HEK293 (cell line): ENCODE measurements around the gene ASCL2.

Experiments
- CTCF ChIA-PET: fragments of 350-600 bp; formaldehyde crosslinking; extraction: SDS; loops from one replicate; lab custom pipeline; 2021; ENCODE audit warnings: antibody characterized with exemption; lab: Yijun Ruan, JAX
- POLR2A ChIA-PET: fragments of 300-600 bp; formaldehyde crosslinking; extraction: SDS; loops from one replicate; lab custom pipeline; 2020; ENCODE audit warnings: antibody characterized with exemption, inconsistent platforms; lab: Yijun Ruan, JAX
- H3K27ac ChIP-seq: fragments of 200-500 bp; sonication (Bioruptor generic); 2 replicates; pipeline ENCODE4 v1.5.1; 2014; ENCODE audit warnings: low read depth, low read length, control low read depth, inconsistent platforms; ENCODE audit errors: extremely low read depth
- H3K36me3 ChIP-seq, 2 experiments: fragments of 200-500 bp in 1 of 2; sonication (Bioruptor generic) in 1 of 2; 1 replicate in 1 of 2; 2 replicates in 1 of 2; pipeline ENCODE4 v1.5.1; 2014 to 2017; ENCODE audit warnings: inconsistent platforms in 2 of 2, low read length in 2 of 2; ENCODE audit not compliant: control insufficient read depth in 2 of 2, insufficient read depth in 1 of 2
- H3K4me1 ChIP-seq: fragments of 200-500 bp; sonication (Bioruptor generic); 2 replicates; pipeline ENCODE4 v1.5.1; 2014; ENCODE audit warnings: mild to moderate bottlenecking, low read length, inconsistent platforms; ENCODE audit not compliant: control insufficient read depth, insufficient read depth
- H3K4me3 ChIP-seq: 2 replicates; pipeline ENCODE4 v1.5.1; 2011; ENCODE audit warnings: low read depth, mild to moderate bottlenecking, control low read depth, low read length, moderate library complexity
- H3K9me3 ChIP-seq: fragments of 200-500 bp; sonication (Bioruptor generic); 2 replicates; pipeline ENCODE4 v1.5.1; 2014; ENCODE audit warnings: low read depth, low read length, inconsistent platforms; ENCODE audit not compliant: control insufficient read depth, insufficient read depth
- SETDB1 ChIP-seq: IDR thresholded peaks from one replicate; pipeline ENCODE4 v1.6.1; 2017; ENCODE audit warnings: mild to moderate bottlenecking, low read length, moderate library complexity, mixed read lengths; ENCODE audit not compliant: insufficient read length
- SP3 ChIP-seq: fragments of 450-650 bp; formaldehyde crosslinking; IDR thresholded peaks from 2 replicates; pipeline ENCODE4 v1.5.1; 2016; ENCODE audit warnings: missing biosample characterization, missing genetic modification characterization
- ZNF239 ChIP-seq: fragments of 450-650 bp; formaldehyde crosslinking; IDR thresholded peaks from 2 replicates; pipeline ENCODE4 v1.5.1; 2016; ENCODE audit warnings: missing biosample characterization, missing genetic modification characterization
- ZNF433 ChIP-seq: fragments of 450-650 bp; formaldehyde crosslinking; IDR thresholded peaks from 2 replicates; pipeline ENCODE4 v1.5.1; 2016; ENCODE audit warnings: missing biosample characterization, missing genetic modification characterization, low read depth
- ZNF521 ChIP-seq: fragments of 450-650 bp; formaldehyde crosslinking; IDR thresholded peaks from 2 replicates; pipeline ENCODE4 v1.5.1; 2017; ENCODE audit warnings: missing biosample characterization, mild to moderate bottlenecking, missing genetic modification characterization
- ZNF558 ChIP-seq: fragments of 450-650 bp; formaldehyde crosslinking; IDR thresholded peaks from 2 replicates; pipeline ENCODE4 v1.5.1; 2016; ENCODE audit warnings: missing biosample characterization, missing genetic modification characterization
- ZNF670 ChIP-seq: fragments of 450-650 bp; formaldehyde crosslinking; IDR thresholded peaks from 2 replicates; pipeline ENCODE4 v1.5.1; 2016; ENCODE audit warnings: missing biosample characterization, missing genetic modification characterization, low read depth
- ZNF791 ChIP-seq: fragments of 450-650 bp; formaldehyde crosslinking; IDR thresholded peaks from 2 replicates; pipeline ENCODE4 v1.5.1; 2016; ENCODE audit warnings: missing biosample characterization, missing genetic modification characterization
- ZSCAN4 ChIP-seq: fragments of 450-650 bp; formaldehyde crosslinking; IDR thresholded peaks from 2 replicates; pipeline ENCODE4 v1.5.1; 2017; ENCODE audit warnings: missing biosample characterization, missing genetic modification characterization
- TF ChIP-seq, protein P1 (sequence below): fragments of 450-650 bp; formaldehyde crosslinking; IDR thresholded peaks from 2 replicates; pipeline ENCODE4 v1.5.1; 2016; ENCODE audit warnings: missing biosample characterization, missing genetic modification characterization
- TF ChIP-seq, protein P2 (sequence below): fragments of 450-650 bp; formaldehyde crosslinking; IDR thresholded peaks from 2 replicates; pipeline ENCODE4 v1.5.1; 2016; ENCODE audit warnings: missing biosample characterization, missing genetic modification characterization
- TF ChIP-seq, protein P3 (sequence below): fragments of 450-650 bp; formaldehyde crosslinking; optimal IDR thresholded peaks from 2 replicates; pipeline ENCODE3; 2016; ENCODE audit warnings: missing biosample characterization, mild to moderate bottlenecking, missing genetic modification characterization
- TF ChIP-seq, protein P4 (sequence below): fragments of 450-650 bp; formaldehyde crosslinking; IDR thresholded peaks from 2 replicates; pipeline ENCODE4 v1.5.1; 2016; ENCODE audit warnings: missing biosample characterization, missing genetic modification characterization
- TF ChIP-seq, protein P5 (sequence below): fragments of 450-650 bp; formaldehyde crosslinking; IDR thresholded peaks from 2 replicates; pipeline ENCODE4 v1.5.1; 2016; ENCODE audit warnings: missing biosample characterization, missing genetic modification characterization

Gene ASCL2

DNA sequence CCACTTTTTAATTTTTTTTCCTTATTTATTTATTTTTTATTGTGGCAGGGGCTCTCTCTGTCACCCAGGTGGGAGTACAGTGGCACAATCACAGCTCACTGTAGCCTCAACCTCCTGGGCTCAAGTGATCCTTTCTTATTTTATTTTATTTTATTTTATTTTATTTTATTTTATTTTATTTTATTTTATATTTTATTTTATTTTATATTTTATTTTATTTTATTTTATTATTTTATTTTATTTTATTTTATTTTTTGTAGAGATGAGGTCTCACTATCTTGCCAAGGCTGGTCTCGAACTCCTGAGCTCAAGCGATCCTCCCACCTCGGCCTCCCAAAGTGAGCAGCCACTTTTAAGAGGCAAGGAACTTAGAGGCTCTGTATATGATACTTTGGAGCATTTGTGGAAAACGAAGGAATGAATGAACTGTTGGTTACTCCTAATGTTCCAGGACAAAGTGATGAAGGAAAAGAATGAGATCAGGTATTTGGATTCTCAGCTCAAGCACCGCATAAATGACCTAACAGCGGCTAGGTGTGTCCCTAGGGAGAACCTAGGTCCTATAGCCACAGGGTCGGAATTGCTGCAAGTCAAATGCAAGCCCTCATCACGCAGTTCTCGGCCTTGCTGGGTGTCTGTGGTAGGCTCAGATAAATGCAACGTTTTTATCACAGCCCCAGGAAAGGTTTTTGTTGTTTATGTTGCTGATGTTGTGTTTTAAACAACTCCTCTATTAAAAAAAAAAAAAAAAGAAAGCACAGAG, 36.5 kb downstream of the ASCL2 start:
- TF ChIP-seq SETDB1 (no peak), ZNF521 (tag by site-specific recombination) (no peak), ZNF670 (tag by site-specific recombination) (no peak), ZSCAN4 (tag by site-specific recombination) (no peak), ZNF791 (no peak), ZNF239 (tag by site-specific recombination) (no peak)
- TF ChIP-seq, protein P1, sequence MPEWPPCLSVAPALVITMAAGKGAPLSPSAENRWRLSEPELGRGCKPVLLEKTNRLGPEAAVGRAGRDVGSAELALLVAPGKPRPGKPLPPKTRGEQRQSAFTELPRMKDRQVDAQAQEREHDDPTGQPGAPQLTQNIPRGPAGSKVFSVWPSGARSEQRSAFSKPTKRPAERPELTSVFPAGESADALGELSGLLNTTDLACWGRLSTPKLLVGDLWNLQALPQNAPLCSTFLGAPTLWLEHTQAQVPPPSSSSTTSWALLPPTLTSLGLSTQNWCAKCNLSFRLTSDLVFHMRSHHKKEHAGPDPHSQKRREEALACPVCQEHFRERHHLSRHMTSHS (tag by site-specific recombination): no peak
- Histone ChIP-seq H3K9me3 (no peaks in the 10 kb centered on the region), H3K4me3 (no peak overlapping the region), H3K36me3 (no peaks in the 10 kb centered on the region), H3K27ac (no peak overlapping the region), H3K4me1 (no peaks in the 10 kb centered on the region)
- POLR2A ChIA-PET: no interaction called here
- CTCF ChIA-PET: interaction anchor here (0.7 to 1.1 kb wide), 3 partner anchors 15 to 235 kb away, joined by 3 to 4 read pairs (median 4); no protein-coding TSS in a partner anchor

- peak; percentile 91 for TF ChIP-seq SETDB1
- TF ChIP-seq ZNF433 (tag by site-specific recombination): no peak
- POLR2A ChIA-PET: no interaction called here
- Histone ChIP-seq H3K4me1 (no peaks in the 10 kb centered on the region), H3K36me3 (no peaks in the 10 kb centered on the region), H3K4me3 (no peak overlapping the region), H3K27ac (no peak overlapping the region), H3K9me3 (no peaks in the 10 kb centered on the region)
- CTCF ChIA-PET: no interaction called here
These were observed 40.6 kb downstream of the ASCL2 start for GRCh38 chr11:2229713-2230297.

GRCh38 chr11:2224254-2224653, 46.1 kb downstream of the ASCL2 start:
- ChIA-PET POLR2A (no interaction called here), CTCF (interaction anchor here (1.2 to 1.3 kb wide), 2 partner anchors 30 to 199 kb away, joined by 3 to 4 read pairs; no protein-coding TSS in a partner anchor)
- TF ChIP-seq, protein P2, sequence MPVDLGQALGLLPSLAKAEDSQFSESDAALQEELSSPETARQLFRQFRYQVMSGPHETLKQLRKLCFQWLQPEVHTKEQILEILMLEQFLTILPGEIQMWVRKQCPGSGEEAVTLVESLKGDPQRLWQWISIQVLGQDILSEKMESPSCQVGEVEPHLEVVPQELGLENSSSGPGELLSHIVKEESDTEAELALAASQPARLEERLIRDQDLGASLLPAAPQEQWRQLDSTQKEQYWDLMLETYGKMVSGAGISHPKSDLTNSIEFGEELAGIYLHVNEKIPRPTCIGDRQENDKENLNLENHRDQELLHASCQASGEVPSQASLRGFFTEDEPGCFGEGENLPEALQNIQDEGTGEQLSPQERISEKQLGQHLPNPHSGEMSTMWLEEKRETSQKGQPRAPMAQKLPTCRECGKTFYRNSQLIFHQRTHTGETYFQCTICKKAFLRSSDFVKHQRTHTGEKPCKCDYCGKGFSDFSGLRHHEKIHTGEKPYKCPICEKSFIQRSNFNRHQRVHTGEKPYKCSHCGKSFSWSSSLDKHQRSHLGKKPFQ (tag by site-specific recombination): no peak
- TF ChIP-seq ZSCAN4 (tag by site-specific recombination) (no peak), ZNF521 (tag by site-specific recombination) (no peak), SP3 (tag by site-specific recombination) (no peak), SETDB1 (peak; percentile 68), ZNF558 (tag by site-specific recombination) (peak; percentile 94)
- TF ChIP-seq, protein P3, sequence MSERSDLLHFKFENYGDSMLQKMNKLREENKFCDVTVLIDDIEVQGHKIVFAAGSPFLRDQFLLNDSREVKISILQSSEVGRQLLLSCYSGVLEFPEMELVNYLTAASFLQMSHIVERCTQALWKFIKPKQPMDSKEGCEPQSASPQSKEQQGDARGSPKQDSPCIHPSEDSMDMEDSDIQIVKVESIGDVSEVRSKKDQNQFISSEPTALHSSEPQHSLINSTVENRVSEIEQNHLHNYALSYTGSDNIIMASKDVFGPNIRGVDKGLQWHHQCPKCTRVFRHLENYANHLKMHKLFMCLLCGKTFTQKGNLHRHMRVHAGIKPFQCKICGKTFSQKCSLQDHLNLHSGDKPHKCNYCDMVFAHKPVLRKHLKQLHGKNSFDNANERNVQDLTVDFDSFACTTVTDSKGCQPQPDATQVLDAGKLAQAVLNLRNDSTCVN (tag by site-specific recombination): no peak
- TF ChIP-seq, protein P4, sequence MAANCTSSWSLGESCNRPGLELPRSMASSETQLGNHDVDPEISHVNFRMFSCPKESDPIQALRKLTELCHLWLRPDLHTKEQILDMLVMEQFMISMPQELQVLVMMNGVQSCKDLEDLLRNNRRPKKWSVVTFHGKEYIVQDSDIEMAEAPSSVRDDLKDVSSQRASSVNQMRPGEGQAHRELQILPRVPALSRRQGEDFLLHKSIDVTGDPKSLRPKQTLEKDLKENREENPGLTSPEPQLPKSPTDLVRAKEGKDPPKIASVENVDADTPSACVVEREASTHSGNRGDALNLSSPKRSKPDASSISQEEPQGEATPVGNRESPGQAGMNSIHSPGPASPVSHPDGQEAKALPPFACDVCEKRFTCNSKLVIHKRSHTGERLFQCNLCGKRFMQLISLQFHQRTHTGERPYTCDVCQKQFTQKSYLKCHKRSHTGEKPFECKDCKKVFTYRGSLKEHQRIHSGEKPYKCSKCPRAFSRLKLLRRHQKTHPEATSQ (tag by site-specific recombination): no peak
- TF ChIP-seq, protein P5, sequence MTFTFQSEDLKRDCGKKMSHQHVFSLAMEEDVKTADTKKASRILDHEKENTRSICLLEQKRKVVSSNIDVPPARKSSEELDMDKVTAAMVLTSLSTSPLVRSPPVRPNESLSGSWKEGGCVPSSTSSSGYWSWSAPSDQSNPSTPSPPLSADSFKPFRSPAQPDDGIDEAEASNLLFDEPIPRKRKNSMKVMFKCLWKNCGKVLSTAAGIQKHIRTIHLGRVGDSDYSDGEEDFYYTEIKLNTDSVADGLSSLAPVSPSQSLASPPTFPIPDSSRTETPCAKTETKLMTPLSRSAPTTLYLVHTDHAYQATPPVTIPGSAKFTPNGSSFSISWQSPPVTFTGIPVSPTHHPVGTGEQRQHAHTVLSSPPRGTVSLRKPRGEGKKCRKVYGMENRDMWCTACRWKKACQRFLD (tag by site-specific recombination): no peak
- Histone ChIP-seq H3K4me1 (no peaks in the 10 kb centered on the region), H3K36me3 (no peaks in the 10 kb centered on the region), H3K27ac (no peak overlapping the region), H3K9me3 (no peaks in the 10 kb centered on the region), H3K4me3 (no peak overlapping the region)
